Lower leg skin (tissue), 3 donors: ENCODE data around the gene TMEM229B.

ENCODE experiments used
- POLR2A ChIP-seq, 2 donors: fragments of 450-650 bp; IDR thresholded peaks; one replicate each; pipeline ENCODE4 v1.6.1; 2016 to 2017; ENCODE audit warnings: antibody characterized with exemption in 2 of 2, mild to moderate bottlenecking in 1 of 2, moderate library complexity in 1 of 2
- TF ChIP-seq, protein P1 (sequence below), 3 donors: fragments of 450-650 bp; IDR thresholded peaks; one replicate each; pipeline ENCODE4 v1.5.1; 2016; ENCODE audit warnings: antibody characterized with exemption in 3 of 3, mild to moderate bottlenecking in 3 of 3, moderate library complexity in 2 of 3

DNA sequence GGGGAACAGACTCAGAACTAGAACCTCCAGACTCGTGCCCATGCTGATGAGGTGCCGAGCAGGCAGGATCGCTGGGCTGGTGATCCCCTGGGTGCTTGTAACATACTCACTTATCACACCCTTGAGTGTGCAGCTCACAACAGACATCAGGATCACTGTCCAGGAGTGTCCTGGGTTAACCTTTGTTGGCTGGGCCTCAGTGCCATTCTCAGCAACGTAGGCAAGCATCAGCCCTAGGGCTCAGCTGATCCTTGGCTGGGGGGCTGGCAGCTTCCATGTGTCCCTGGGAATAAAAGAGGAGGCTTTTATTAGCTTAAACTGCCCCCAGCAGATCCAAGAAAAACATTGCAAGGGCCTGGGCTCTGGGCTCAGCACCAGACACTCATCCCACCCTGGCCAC, 1.6 kb downstream of the TMEM229B start:
- TF ChIP-seq, protein P1, sequence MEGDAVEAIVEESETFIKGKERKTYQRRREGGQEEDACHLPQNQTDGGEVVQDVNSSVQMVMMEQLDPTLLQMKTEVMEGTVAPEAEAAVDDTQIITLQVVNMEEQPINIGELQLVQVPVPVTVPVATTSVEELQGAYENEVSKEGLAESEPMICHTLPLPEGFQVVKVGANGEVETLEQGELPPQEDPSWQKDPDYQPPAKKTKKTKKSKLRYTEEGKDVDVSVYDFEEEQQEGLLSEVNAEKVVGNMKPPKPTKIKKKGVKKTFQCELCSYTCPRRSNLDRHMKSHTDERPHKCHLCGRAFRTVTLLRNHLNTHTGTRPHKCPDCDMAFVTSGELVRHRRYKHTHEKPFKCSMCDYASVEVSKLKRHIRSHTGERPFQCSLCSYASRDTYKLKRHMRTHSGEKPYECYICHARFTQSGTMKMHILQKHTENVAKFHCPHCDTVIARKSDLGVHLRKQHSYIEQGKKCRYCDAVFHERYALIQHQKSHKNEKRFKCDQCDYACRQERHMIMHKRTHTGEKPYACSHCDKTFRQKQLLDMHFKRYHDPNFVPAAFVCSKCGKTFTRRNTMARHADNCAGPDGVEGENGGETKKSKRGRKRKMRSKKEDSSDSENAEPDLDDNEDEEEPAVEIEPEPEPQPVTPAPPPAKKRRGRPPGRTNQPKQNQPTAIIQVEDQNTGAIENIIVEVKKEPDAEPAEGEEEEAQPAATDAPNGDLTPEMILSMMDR (IDR thresholded peaks at IDR 0.05), result no peak
- TF ChIP-seq POLR2A (IDR thresholded peaks at IDR 0.05), result no peak
